ENCODE results near the gene BEGAIN. TPM values are rescaled to one million over a fixed set of nuclear protein-coding genes. Genes with fewer than 3 reads are reported as not detected.

The BEGAIN gene
- total and polyA plus RNA-seq, 2 of the 8 experiments (the other 6 are each of a cell fraction or from before 2014, with no cell fraction given) = 2.9 to 3.0 TPM

- TF ChIP-seq SUZ12 (IDR thresholded peaks at IDR 0.05; ENCODE audit: low read length) = no peak
- no peak for TF ChIP-seq BRCA1 (IDR thresholded peaks at IDR 0.05; ENCODE audit: low read depth, low read length)
These were observed 91.3 kb downstream of the BEGAIN start (continued) for GRCh38 chr14:100495917-100496316.

Measured in H1 (cell line).